ENCODE measurements around the gene ATG16L1. TPM values are rescaled to one million over a fixed set of nuclear protein-coding genes. Genes with fewer than 3 reads are reported as not detected.

ATG16L1 gene
- total RNA-seq, 1 donor from 2014 or later = 49.9 TPM

GRCh38 chr2:233208382-233209116 is 42.9 kb upstream of the ATG16L1 start:
- ChIA-PET CTCF (no interaction called here), POLR2A (no interaction called here)
- H3K9me3 Mint-ChIP-seq = no peaks in the 10 kb centered on the region
- peaks cover 15% of the 10 kb centered on the region for H3K4me1 Mint-ChIP-seq
- no peak overlapping the region for H3K4me3 Mint-ChIP-seq
- no peak for TF ChIP-seq CTCF (IDR thresholded peaks at IDR 0.05)
- intact Hi-C loops (cut with micrococcal nuclease) = no loop called here
- no peak for DNase-seq
- ATAC-seq (ENCODE audit: low read depth) = peak; percentile 42
- H3K27ac Mint-ChIP-seq = peak overlapping the region; percentile 38
- H3K27me3 Mint-ChIP-seq = no peaks in the 10 kb centered on the region
- peaks cover 72% of the 10 kb centered on the region for H3K36me3 Mint-ChIP-seq (ENCODE audit: low read depth)

GRCh38 chr2:233209117-233209532 is 42.3 kb upstream of the ATG16L1 start:
- H3K36me3 Mint-ChIP-seq (ENCODE audit: low read depth) = peaks cover 67% of the 10 kb centered on the region
- ATAC-seq (ENCODE audit: low read depth) (no peak), DNase-seq (no peak)

GRCh38 chr2:233209533-233210171 is 41.8 kb upstream of the ATG16L1 start:
- peaks cover 11% of the 10 kb centered on the region for H3K4me1 Mint-ChIP-seq
- H3K4me3 Mint-ChIP-seq = no peak overlapping the region
- H3K27me3 Mint-ChIP-seq = no peaks in the 10 kb centered on the region
- no peak for DNase-seq
- no peak for ATAC-seq (ENCODE audit: low read depth)
- H3K27ac Mint-ChIP-seq = peak overlapping the region; percentile 14
- peaks cover 62% of the 10 kb centered on the region for H3K36me3 Mint-ChIP-seq (ENCODE audit: low read depth)
- intact Hi-C loops (cut with micrococcal nuclease) = no loop called here
- H3K9me3 Mint-ChIP-seq = no peaks in the 10 kb centered on the region
- POLR2A ChIA-PET = interaction anchor here (0.5 kb wide), 1 partner anchor 579 kb away, joined by 4 read pairs; no protein-coding TSS in a partner anchor
- CTCF ChIA-PET = interaction anchor here (0.6 kb wide), 1 partner anchor 75 kb away, joined by 3 read pairs; no protein-coding TSS in a partner anchor
- TF ChIP-seq CTCF (IDR thresholded peaks at IDR 0.05) = no peak

More at GRCh38 chr2:233209117-233209532, 42.3 kb upstream of the ATG16L1 start:
- peaks cover 11% of the 10 kb centered on the region for H3K4me1 Mint-ChIP-seq
- no peak overlapping the region for H3K4me3 Mint-ChIP-seq
- TF ChIP-seq CTCF (IDR thresholded peaks at IDR 0.05) = no peak
- H3K27me3 Mint-ChIP-seq = no peaks in the 10 kb centered on the region
- H3K9me3 Mint-ChIP-seq = no peaks in the 10 kb centered on the region
- intact Hi-C loops (cut with micrococcal nuclease) = no loop called here
- POLR2A ChIA-PET = interaction anchor here (0.5 kb wide), 1 partner anchor 578 kb away, joined by 4 read pairs; no protein-coding TSS in a partner anchor
- CTCF ChIA-PET = interaction anchor here (0.6 kb wide), 1 partner anchor 74 kb away, joined by 3 read pairs; no protein-coding TSS in a partner anchor
- peak overlapping the region; percentile 38 for H3K27ac Mint-ChIP-seq

GRCh38 chr2:233210281-233210680 is 41.2 kb upstream of the ATG16L1 start:
- DNase-seq (no peak), ATAC-seq (ENCODE audit: low read depth) (no peak)
- no peak for TF ChIP-seq CTCF (IDR thresholded peaks at IDR 0.05)
- CTCF ChIA-PET = no interaction called here
- no peaks in the 10 kb centered on the region for H3K27me3 Mint-ChIP-seq
- peak overlapping the region; percentile 48 for H3K27ac Mint-ChIP-seq
- H3K36me3 Mint-ChIP-seq (ENCODE audit: low read depth) = peaks cover 58% of the 10 kb centered on the region
- H3K9me3 Mint-ChIP-seq = no peaks in the 10 kb centered on the region
- no peak overlapping the region for H3K4me3 Mint-ChIP-seq
- intact Hi-C loops (cut with micrococcal nuclease) = no loop called here
- POLR2A ChIA-PET = interaction anchor here (0.7 kb wide), 1 partner anchor 209 kb away, joined by 3 read pairs; no protein-coding TSS in a partner anchor
- H3K4me1 Mint-ChIP-seq = peaks cover 11% of the 10 kb centered on the region
